DND-41 (cell line): ENCODE results near the gene PQBP1.

Experiments
- ATAC-seq: fragments of 200-7000 bp; cut with Tn5 transposase; 3 replicates; pipeline ENCODE4 v1.9.1; 2021; ENCODE audit warnings: low read depth; ENCODE audit not compliant: insufficient read depth
- DNase-seq: peaks from one replicate; pipeline ENCODE4 v3.0.0-alpha.2; 2020
- H2AFZ ChIP-seq: 2 replicates; pipeline ENCODE4 v1.6.0; 2012; ENCODE audit warnings: low read depth, low read length
- H3K27ac ChIP-seq: 2 replicates; pipeline ENCODE4 v1.5.1; 2012; ENCODE audit warnings: low read length, inconsistent platforms
- H3K27me3 ChIP-seq: fragments of 200-600 bp; sonication (generic); 2 replicates; pipeline ENCODE4 v1.6.0; 2012; ENCODE audit warnings: low read length, mild to moderate bottlenecking, inconsistent platforms; ENCODE audit not compliant: insufficient read depth, poor library complexity
- H3K36me3 ChIP-seq: 2 replicates; pipeline ENCODE4 v1.5.1; 2012; ENCODE audit warnings: low read length, inconsistent platforms; ENCODE audit not compliant: insufficient read depth
- H3K4me1 ChIP-seq: 2 replicates; pipeline ENCODE4 v1.5.1; 2012; ENCODE audit warnings: mild to moderate bottlenecking, low read length; ENCODE audit not compliant: insufficient read depth
- H3K4me2 ChIP-seq: 2 replicates; pipeline ENCODE4 v1.6.0; 2012; ENCODE audit warnings: mild to moderate bottlenecking, moderate library complexity, low read length, inconsistent platforms; ENCODE audit not compliant: insufficient read depth
- H3K4me3 ChIP-seq, 2 experiments: fragments of 200-600 bp in 1 of 2; shearing (Covaris generic) in 1 of 2; 2 replicates each; pipeline ENCODE4 v1.5.1; 2012 to 2016; ENCODE audit warnings: inconsistent platforms in 2 of 2, low read length in 2 of 2, mild to moderate bottlenecking in 2 of 2, low read depth in 1 of 2, moderate library complexity in 1 of 2
- H3K79me2 ChIP-seq: 2 replicates; pipeline ENCODE4 v1.6.0; 2012; ENCODE audit warnings: low read length, inconsistent platforms; ENCODE audit not compliant: insufficient read depth
- H3K9ac ChIP-seq: 2 replicates; pipeline ENCODE4 v1.6.0; 2012; ENCODE audit warnings: low read depth, mild to moderate bottlenecking, inconsistent platforms, low read length, moderate library complexity
- H3K9me3 ChIP-seq: 2 replicates; pipeline ENCODE4 v1.5.1; 2012; ENCODE audit warnings: low read length, moderate library complexity, mild to moderate bottlenecking, inconsistent platforms; ENCODE audit not compliant: insufficient read depth, severe bottlenecking
- H4K20me1 ChIP-seq: 2 replicates; pipeline ENCODE4 v1.6.0; 2012; ENCODE audit warnings: low read length; ENCODE audit not compliant: insufficient read depth
- EZH2 ChIP-seq: IDR thresholded peaks from 3 replicates; pipeline ENCODE4 v1.6.1; 2012; ENCODE audit warnings: borderline replicate concordance, low read depth, mild to moderate bottlenecking, moderate library complexity, low read length, inconsistent platforms; ENCODE audit not compliant: severe bottlenecking
- TF ChIP-seq, protein P1 (sequence below): IDR thresholded peaks from 2 replicates; pipeline ENCODE4 v1.5.1; 2012; ENCODE audit warnings: borderline replicate concordance, low read length, moderate library complexity, mild to moderate bottlenecking; ENCODE audit not compliant: poor library complexity, severe bottlenecking; ENCODE audit errors: extremely low read depth

The PQBP1 gene

DNA sequence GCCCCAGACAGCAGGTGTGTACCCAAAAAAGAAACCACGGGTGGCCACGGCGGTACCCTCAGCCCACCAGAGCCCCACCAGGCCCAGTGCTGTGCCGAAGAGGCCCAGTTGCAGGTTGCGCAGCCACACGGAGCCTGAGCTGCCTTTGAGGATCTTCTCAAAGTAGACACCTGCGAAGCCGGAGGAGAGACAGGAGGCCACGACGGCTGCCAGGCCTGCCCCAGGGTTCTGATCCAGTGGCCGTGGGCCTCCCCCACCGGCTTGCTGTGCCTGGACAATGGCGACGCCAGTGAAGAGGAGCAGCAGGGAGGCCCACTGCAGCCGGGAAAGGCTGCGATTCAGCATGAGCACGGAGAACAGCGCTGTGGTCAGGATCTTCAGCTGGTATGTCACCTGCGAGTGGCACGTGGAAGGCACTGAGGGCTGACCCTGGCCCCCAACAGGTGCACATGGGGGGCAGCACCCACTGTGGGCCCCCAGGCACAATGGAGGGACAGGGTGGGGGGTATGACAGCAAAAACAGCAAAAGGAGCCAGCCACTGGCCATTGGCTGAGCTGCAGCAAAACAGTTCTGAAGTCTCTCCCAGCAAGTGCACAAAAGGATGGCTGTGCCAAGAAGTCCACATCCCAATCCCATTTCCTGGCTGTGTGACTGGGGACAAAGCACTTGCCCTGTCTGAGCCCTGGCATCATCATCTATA is 7.5 kb downstream of the PQBP1 start:
- Histone ChIP-seq H3K9me3 (no peaks in the 10 kb centered on the region), H3K4me1 (peaks cover 7% of the 10 kb centered on the region), H2AFZ (no peak overlapping the region), H3K4me2 (no peak overlapping the region), H3K79me2 (peaks cover 10% of the 10 kb centered on the region), H3K27ac (no peak overlapping the region), H3K4me3 (no peak overlapping the region), H3K36me3 (peaks cover 54% of the 10 kb centered on the region), H3K9ac (no peak overlapping the region), H4K20me1 (no peaks in the 10 kb centered on the region), H3K27me3 (no peaks in the 10 kb centered on the region)
- ATAC-seq (no peak), DNase-seq (no peak)
- TF ChIP-seq EZH2, result no peak
- TF ChIP-seq, protein P1, sequence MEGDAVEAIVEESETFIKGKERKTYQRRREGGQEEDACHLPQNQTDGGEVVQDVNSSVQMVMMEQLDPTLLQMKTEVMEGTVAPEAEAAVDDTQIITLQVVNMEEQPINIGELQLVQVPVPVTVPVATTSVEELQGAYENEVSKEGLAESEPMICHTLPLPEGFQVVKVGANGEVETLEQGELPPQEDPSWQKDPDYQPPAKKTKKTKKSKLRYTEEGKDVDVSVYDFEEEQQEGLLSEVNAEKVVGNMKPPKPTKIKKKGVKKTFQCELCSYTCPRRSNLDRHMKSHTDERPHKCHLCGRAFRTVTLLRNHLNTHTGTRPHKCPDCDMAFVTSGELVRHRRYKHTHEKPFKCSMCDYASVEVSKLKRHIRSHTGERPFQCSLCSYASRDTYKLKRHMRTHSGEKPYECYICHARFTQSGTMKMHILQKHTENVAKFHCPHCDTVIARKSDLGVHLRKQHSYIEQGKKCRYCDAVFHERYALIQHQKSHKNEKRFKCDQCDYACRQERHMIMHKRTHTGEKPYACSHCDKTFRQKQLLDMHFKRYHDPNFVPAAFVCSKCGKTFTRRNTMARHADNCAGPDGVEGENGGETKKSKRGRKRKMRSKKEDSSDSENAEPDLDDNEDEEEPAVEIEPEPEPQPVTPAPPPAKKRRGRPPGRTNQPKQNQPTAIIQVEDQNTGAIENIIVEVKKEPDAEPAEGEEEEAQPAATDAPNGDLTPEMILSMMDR, result no peak

DNA sequence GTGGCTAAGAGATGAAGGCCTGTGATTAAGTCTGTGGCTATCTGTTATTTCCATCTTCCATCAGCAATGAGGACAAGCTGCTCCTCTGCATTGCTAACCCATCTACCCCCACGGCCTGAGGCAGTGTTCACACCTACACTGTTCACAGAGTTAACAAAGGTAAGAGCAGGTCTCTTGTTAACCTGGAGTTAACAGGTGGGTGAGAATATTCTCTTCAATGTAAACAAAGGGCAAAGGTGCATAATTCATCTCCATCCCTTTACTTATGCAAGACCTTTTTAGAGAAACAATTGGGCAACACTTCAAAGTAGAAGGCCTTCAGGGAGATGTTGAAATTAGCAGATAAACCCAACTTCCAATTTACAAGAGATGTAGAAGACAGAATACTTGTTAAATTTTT is 10.9 kb downstream of the PQBP1 start:
- Histone ChIP-seq H3K27me3 (no peaks in the 10 kb centered on the region), H3K36me3 (peaks cover 29% of the 10 kb centered on the region)

DNA sequence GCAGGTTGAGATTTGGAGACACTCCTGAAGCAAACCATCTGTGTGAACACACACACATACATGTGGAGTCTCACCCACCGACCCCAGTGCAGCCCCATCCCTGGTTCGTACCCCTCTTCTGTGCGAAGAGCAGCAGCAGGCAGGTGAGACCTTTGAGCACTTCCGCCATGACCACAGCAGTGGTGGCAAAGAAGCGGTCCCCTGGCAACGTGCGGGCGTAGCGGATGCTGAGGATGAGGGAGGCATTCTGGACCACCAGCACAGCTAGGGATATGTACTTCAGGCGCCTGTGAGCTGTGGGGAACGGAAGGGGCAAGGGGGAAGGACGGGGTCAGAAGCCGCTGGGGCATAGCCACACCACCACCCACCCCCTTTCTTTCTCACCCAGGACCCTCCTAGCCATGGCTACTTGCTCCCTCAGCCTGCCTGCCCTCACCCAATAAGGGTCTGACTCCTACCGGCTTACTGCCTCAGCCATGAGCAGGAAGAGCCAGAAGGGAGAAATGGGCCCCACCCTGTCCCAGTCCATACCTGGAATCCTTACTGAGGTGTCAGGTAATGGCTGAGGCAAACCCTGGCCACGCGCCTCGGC is 12.1 kb downstream of the PQBP1 start:
- Histone ChIP-seq H3K27ac (no peak overlapping the region), H3K79me2 (peaks cover 19% of the 10 kb centered on the region), H3K9me3 (no peaks in the 10 kb centered on the region), H3K4me1 (peaks cover 25% of the 10 kb centered on the region), H4K20me1 (no peaks in the 10 kb centered on the region), H3K4me3 (0 out of 4 replicates have a peak overlapping the region, but pooled peaks of 1 of the 2 experiments have one; percentile 95), H3K9ac (no peak overlapping the region), H3K36me3 (peaks cover 31% of the 10 kb centered on the region), H3K27me3 (no peaks in the 10 kb centered on the region), H3K4me2 (peak overlapping the region; percentile 95; the same call in 1 of the 2 replicates), H2AFZ (no peak overlapping the region)
- no peak for TF ChIP-seq EZH2
- TF ChIP-seq, protein P1, result no peak
- no peak for ATAC-seq
- no peak for DNase-seq

More for the DNA sequence above, 10.9 kb downstream of the PQBP1 start:
- Histone ChIP-seq H4K20me1 (no peaks in the 10 kb centered on the region), H3K79me2 (peaks cover 19% of the 10 kb centered on the region), H3K27ac (no peak overlapping the region), H3K9me3 (no peaks in the 10 kb centered on the region), H2AFZ (no peak overlapping the region), H3K4me1 (peaks cover 25% of the 10 kb centered on the region), H3K9ac (no peak overlapping the region), H3K4me3 (no peak overlapping the region), H3K4me2 (no peak overlapping the region)
- no peak for ATAC-seq
- TF ChIP-seq EZH2, result no peak
- TF ChIP-seq, protein P1, result no peak
- DNase-seq, result no peak
